A549 (cell line): ENCODE results near the gene ADM2. TPM values are rescaled to one million over a fixed set of nuclear protein-coding genes. Genes with fewer than 3 reads are reported as not detected.

ENCODE experiments used
- ATAC-seq, 2 experiments: fragments of 200-7000 bp in 1 of 2; fragments of >200 bp in 1 of 2; cut with Nextera tagmentation in 1 of 2; cut with Tn5 transposase in 1 of 2; 3 replicates each; pipeline versions ENCODE4 v1.8.0 to v1.9.1; 2018 to 2020; ENCODE audit warnings: mild to moderate bottlenecking in 1 of 2, moderate library complexity in 1 of 2
- CTCF ChIA-PET: fragments of 300-600 bp; sonication (Branson Sonifier 250); formaldehyde crosslinking; extraction: SDS; loops from one replicate; lab custom pipeline; 2021; ENCODE audit warnings: antibody characterized with exemption, inconsistent platforms; lab: Yijun Ruan, JAX
- POLR2A ChIA-PET: fragments of 350-600 bp; formaldehyde crosslinking; extraction: SDS; loops from one replicate; lab custom pipeline; 2021; ENCODE audit warnings: antibody characterized with exemption, inconsistent platforms; lab: Yijun Ruan, JAX
- DNase-seq, 2 experiments: peaks; one replicate each; pipeline versions ENCODE4 v3.0.0 to v3.0.0-alpha.2; 2011 to 2016; ENCODE audit warnings: low read depth in 1 of 2, low spot score in 1 of 2
- FAIRE-seq: peaks from 2 replicates; lab custom pipeline; 2011; peaks lifted over from hg19 to GRCh38; lab: Jason Lieb, UNC
- H3K27ac ChIP-seq, 2 experiments: fragments of >200 bp; sonication (Bioruptor Twin); formaldehyde crosslinking; 3 replicates each; pipeline ENCODE4 v1.5.1; 2016 to 2017
- H3K4me1 ChIP-seq: fragments of >200 bp; sonication (Bioruptor Twin); formaldehyde crosslinking; 3 replicates; pipeline ENCODE4 v1.6.1; 2016
- H3K4me2 ChIP-seq: fragments of >200 bp; sonication (Bioruptor Twin); formaldehyde crosslinking; 3 replicates; pipeline ENCODE4 v1.6.1; 2016
- H3K4me3 ChIP-seq: fragments of >200 bp; sonication (Bioruptor Twin); formaldehyde crosslinking; 3 replicates; pipeline ENCODE4 v1.5.1; 2016
- H3K9me3 ChIP-seq: fragments of >200 bp; sonication (Bioruptor Twin); formaldehyde crosslinking; 3 replicates; pipeline ENCODE4 v1.6.1; 2016
- CBX8 ChIP-seq: fragments of 200-600 bp; sonication (generic); IDR thresholded peaks from 2 replicates; pipeline ENCODE4 v1.6.1; 2016
- EHF ChIP-seq: fragments of 250-450 bp; sonication (Bioruptor Pico); IDR thresholded peaks from 2 replicates; pipeline ENCODE4 v1.5.0; 2020; ENCODE audit warnings: mild to moderate bottlenecking
- EHMT2 ChIP-seq: fragments of 200-600 bp; sonication (generic); IDR thresholded peaks from 2 replicates; pipeline ENCODE4 v1.6.1; 2016; ENCODE audit warnings: antibody characterized with exemption, low read depth, mild to moderate bottlenecking, moderate library complexity
- ELK1 ChIP-seq: fragments of 150-350 bp; IDR thresholded peaks from 2 replicates; pipeline ENCODE4 v1.6.1; 2014; ENCODE audit warnings: low read depth, mild to moderate bottlenecking, low read length
- ESRRA ChIP-seq: fragments of 150-350 bp; IDR thresholded peaks from 2 replicates; pipeline ENCODE4 v1.6.1; 2014; ENCODE audit warnings: mild to moderate bottlenecking, low read length, borderline replicate concordance
- HES2 ChIP-seq: fragments of >200 bp; sonication (Bioruptor Twin); formaldehyde crosslinking; IDR thresholded peaks from 2 replicates; pipeline ENCODE4 v1.6.1; 2016
- HEYL ChIP-seq: fragments of 250-450 bp; sonication (Bioruptor Pico); IDR thresholded peaks from 2 replicates; pipeline ENCODE4 v1.8.0; 2021; ENCODE audit warnings: mild to moderate bottlenecking, moderate library complexity
- HOXB5 ChIP-seq: fragments of 250-450 bp; sonication (Bioruptor Pico); IDR thresholded peaks from 2 replicates; pipeline ENCODE4 v1.5.0; 2020; ENCODE audit warnings: mild to moderate bottlenecking, moderate library complexity
- JUNB ChIP-seq: fragments of >200 bp; sonication (Bioruptor Twin); formaldehyde crosslinking; IDR thresholded peaks from 2 replicates; pipeline ENCODE4 v1.6.1; 2016
- KDM1A ChIP-seq: fragments of 200-600 bp; sonication (generic); IDR thresholded peaks from 2 replicates; pipeline ENCODE4 v1.6.1; 2016; ENCODE audit warnings: low read depth, mild to moderate bottlenecking
- KDM5A ChIP-seq: fragments of 200-600 bp; sonication (generic); IDR thresholded peaks from 2 replicates; pipeline ENCODE4 v1.6.1; 2016; ENCODE audit warnings: antibody characterized with exemption, mild to moderate bottlenecking
- NPAS2 ChIP-seq: fragments of 250-450 bp; sonication (Bioruptor Pico); IDR thresholded peaks from 2 replicates; pipeline ENCODE4 v1.8.0; 2022; ENCODE audit warnings: mild to moderate bottlenecking, moderate library complexity, borderline replicate concordance
- POLR2A ChIP-seq: IDR thresholded peaks from 2 replicates; pipeline ENCODE4 v1.6.1; 2012; ENCODE audit warnings: mild to moderate bottlenecking, low read length
- POLR2AphosphoS2 ChIP-seq: conservative IDR thresholded peaks from 2 replicates; pipeline ENCODE4 v1.6.1; 2012; ENCODE audit warnings: low read length, improper control_type of control experiment, inconsistent platforms
- RCOR1 ChIP-seq: fragments of 150-350 bp; IDR thresholded peaks from 2 replicates; pipeline ENCODE4 v1.6.1; 2014; ENCODE audit warnings: antibody characterized with exemption, low read length, low read depth
- TFCP2L1 ChIP-seq: fragments of 250-450 bp; sonication (Bioruptor Pico); IDR thresholded peaks from 2 replicates; pipeline ENCODE4 v1.5.0; 2021; ENCODE audit warnings: mild to moderate bottlenecking
- TP53 ChIP-seq: fragments of 250-450 bp; sonication (Bioruptor Pico); IDR thresholded peaks from 2 replicates; pipeline ENCODE4 v1.5.0; 2021; ENCODE audit warnings: mild to moderate bottlenecking, moderate library complexity
- ZFP36 ChIP-seq: fragments of 450-650 bp; IDR thresholded peaks from 2 replicates; pipeline ENCODE4 v1.6.1; 2014; ENCODE audit warnings: borderline replicate concordance; ENCODE audit not compliant: partially characterized antibody
- ZSCAN20 ChIP-seq: fragments of 250-450 bp; sonication (Bioruptor Pico); IDR thresholded peaks from 2 replicates; pipeline ENCODE4 v1.8.0; 2022; ENCODE audit warnings: mild to moderate bottlenecking, moderate library complexity
- WGBS: methylation state at CpG from one replicate; pipeline ENCODE4 v1.1.6; 2017; ENCODE audit errors: missing lambda C conversion rate; 5-methylcytosine and 5-hydroxymethylcytosine counted together
- polyA plus RNA-seq, 4 experiments: library from polyadenylated mRNA; depleted of rRNA in 3 of 4; stranded (reverse); fragments of >200 nt; fragmentation: RNase III in 1 of 4; extraction: RNeasy Plus Mini Kit Qiagen cat#74134 plus additional on column Dnase treatment in 1 of 4; gene quantifications; 2 replicates in 3 of 4; 3 replicates in 1 of 4; pipeline ENCODE4 v1.2.3, GENCODE V29; 2011 to 2017
- TF ChIP-seq, protein P1 (sequence below): fragments of >200 bp; sonication (Bioruptor Twin); formaldehyde crosslinking; IDR thresholded peaks from 3 replicates; pipeline ENCODE4 v1.6.1; 2016
- TF ChIP-seq, protein P2 (sequence below): IDR thresholded peaks from 2 replicates; pipeline ENCODE4 v1.6.1; 2012; ENCODE audit warnings: low read depth, borderline replicate concordance

The ADM2 gene
- polyA plus RNA-seq, 2 of the 4 experiments (the other 2 are of a cell fraction): 0.50 to 1.1 TPM

- Histone ChIP-seq H3K4me1 (peaks cover 7% of the 10 kb centered on the region; the same call in 1 of the 3 replicates), H3K4me2 (no peak overlapping the region), H3K4me3 (no peak overlapping the region), H3K27ac (no peak overlapping the region), H3K9me3 (no peaks in the 10 kb centered on the region)
- ChIA-PET POLR2A (no interaction called here), CTCF (interaction anchor here (1.8 kb wide), 1 partner anchor 252 kb away, joined by 4 read pairs; the partner anchor contains the start of gene HDAC10)
- DNase-seq: no peak
- peak in 1 of 2 experiments; percentile 27; a peak in 2 of 6 replicates for ATAC-seq
- TF ChIP-seq CBX8 (no peak), JUNB (no peak), ELK1 (no peak), TFCP2L1 (no peak), ESRRA (no peak), KDM5A (no peak), POLR2AphosphoS2 (no peak), EHF (no peak), POLR2A (no peak), HES2 (no peak), TP53 (CRISPR knock-in tag) (no peak), NPAS2 (no peak)
- TF ChIP-seq, protein P1, sequence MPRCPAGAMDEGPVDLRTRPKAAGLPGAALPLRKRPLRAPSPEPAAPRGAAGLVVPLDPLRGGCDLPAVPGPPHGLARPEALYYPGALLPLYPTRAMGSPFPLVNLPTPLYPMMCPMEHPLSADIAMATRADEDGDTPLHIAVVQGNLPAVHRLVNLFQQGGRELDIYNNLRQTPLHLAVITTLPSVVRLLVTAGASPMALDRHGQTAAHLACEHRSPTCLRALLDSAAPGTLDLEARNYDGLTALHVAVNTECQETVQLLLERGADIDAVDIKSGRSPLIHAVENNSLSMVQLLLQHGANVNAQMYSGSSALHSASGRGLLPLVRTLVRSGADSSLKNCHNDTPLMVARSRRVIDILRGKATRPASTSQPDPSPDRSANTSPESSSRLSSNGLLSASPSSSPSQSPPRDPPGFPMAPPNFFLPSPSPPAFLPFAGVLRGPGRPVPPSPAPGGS: no peak
- 100% methylated on average over 7 of the region's 26 CpGs for WGBS
- no peak for FAIRE-seq
Observed at GRCh38 chr22:50503475-50504145, 22.3 kb downstream of the ADM2 start.

GRCh38 chr22:50504369-50505211 is 23.2 kb downstream of the ADM2 start:
- FAIRE-seq: no peak
- TF ChIP-seq ZSCAN20 (CRISPR knock-in tag): no peak
- no peak for TF ChIP-seq RCOR1
- TF ChIP-seq KDM1A: no peak
- no peak overlapping the region for H3K27ac ChIP-seq
- no peak for ATAC-seq
- CTCF ChIA-PET: interaction anchor here (1.3 to 1.8 kb wide), 2 partner anchors 59 to 253 kb away, joined by 3 to 4 read pairs; partner anchors contain the start of genes HDAC10 and SYCE3
- 97% methylated on average over 13 of the region's 44 CpGs for WGBS
- no peaks in the 10 kb centered on the region for H3K9me3 ChIP-seq
- H3K4me2 ChIP-seq: no peak overlapping the region
- no peak overlapping the region for H3K4me3 ChIP-seq
- POLR2A ChIA-PET: no interaction called here
- peaks cover 14% of the 10 kb centered on the region for H3K4me1 ChIP-seq
- DNase-seq: no peak

DNA sequence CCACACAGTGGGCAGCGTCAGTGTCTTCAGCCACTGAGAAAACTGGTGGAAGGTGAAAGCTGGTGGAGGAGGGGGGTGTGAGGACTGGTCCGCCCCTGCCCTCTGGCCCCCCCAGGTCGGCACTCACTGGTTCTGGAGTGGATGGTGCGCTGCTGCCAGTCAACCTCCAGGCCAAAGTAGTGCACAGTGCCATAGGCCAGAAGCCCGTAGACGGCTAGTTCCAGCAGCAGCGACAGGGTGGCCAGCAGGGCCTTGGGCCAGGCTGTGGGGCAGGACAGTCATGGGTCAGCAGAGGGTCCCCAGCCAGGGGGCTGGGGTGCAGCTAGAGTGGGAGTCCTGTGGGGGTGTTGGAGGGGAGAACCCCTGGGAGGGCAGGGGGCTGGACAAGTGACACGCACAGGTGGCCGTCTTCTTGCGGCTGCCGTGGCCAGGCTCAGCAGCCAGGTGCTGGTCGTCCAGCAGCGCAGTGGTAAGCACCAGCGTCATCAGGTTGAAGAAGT is 24.0 kb downstream of the ADM2 start:
- Histone ChIP-seq H3K4me3 (no peak overlapping the region), H3K4me1 (peaks cover 15% of the 10 kb centered on the region), H3K4me2 (no peak overlapping the region), H3K27ac (no peak overlapping the region), H3K9me3 (no peaks in the 10 kb centered on the region)
- POLR2A ChIA-PET: no interaction called here
- 86% methylated on average over 9 of the region's 14 CpGs for WGBS
- DNase-seq (no peak), ATAC-seq (no peak), FAIRE-seq (no peak)
- no peak for TF ChIP-seq HOXB5 (CRISPR knock-in tag)
- no peak for TF ChIP-seq HEYL
- TF ChIP-seq, protein P2, sequence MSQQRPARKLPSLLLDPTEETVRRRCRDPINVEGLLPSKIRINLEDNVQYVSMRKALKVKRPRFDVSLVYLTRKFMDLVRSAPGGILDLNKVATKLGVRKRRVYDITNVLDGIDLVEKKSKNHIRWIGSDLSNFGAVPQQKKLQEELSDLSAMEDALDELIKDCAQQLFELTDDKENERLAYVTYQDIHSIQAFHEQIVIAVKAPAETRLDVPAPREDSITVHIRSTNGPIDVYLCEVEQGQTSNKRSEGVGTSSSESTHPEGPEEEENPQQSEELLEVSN: no peak
- TF ChIP-seq ZFP36: no peak
- no peak for TF ChIP-seq EHMT2
- CTCF ChIA-PET: interaction anchor here (1.3 kb wide), 1 partner anchor 58 kb away, joined by 3 read pairs; the partner anchor contains the start of gene SYCE3
